ENCODE data around the gene FGD6.

DNA sequence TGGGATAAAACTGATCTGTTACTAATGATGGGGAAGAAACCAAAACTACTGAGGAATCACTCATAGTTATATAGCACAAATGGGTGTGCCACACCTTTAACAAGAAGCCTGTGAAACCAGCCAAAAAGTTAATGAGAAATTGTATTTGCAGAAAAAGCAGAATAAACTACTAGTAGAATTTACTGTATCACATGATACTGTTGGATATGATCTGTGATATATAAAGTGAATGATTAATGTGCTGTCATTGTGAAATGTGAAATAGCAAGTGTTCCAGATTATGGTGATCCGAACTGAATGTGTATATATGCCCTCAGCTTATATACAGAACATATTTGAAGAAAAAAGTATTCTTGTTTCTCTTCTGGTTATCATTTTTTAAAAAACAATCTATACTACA is 30.8 kb upstream of the FGD6 start:
- TF ChIP-seq, protein P1, sequence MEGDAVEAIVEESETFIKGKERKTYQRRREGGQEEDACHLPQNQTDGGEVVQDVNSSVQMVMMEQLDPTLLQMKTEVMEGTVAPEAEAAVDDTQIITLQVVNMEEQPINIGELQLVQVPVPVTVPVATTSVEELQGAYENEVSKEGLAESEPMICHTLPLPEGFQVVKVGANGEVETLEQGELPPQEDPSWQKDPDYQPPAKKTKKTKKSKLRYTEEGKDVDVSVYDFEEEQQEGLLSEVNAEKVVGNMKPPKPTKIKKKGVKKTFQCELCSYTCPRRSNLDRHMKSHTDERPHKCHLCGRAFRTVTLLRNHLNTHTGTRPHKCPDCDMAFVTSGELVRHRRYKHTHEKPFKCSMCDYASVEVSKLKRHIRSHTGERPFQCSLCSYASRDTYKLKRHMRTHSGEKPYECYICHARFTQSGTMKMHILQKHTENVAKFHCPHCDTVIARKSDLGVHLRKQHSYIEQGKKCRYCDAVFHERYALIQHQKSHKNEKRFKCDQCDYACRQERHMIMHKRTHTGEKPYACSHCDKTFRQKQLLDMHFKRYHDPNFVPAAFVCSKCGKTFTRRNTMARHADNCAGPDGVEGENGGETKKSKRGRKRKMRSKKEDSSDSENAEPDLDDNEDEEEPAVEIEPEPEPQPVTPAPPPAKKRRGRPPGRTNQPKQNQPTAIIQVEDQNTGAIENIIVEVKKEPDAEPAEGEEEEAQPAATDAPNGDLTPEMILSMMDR (IDR thresholded peaks at IDR 0.05 in 2 of 3, conservative IDR thresholded peaks at IDR 0.05 in 1 of 3; ENCODE audit: borderline replicate concordance in 1 of 3, insufficient read depth in 1 of 3, low read depth in 2 of 3, low read length in 2 of 3), result no peak
- no peak for TF ChIP-seq YY1 (IDR thresholded peaks at IDR 0.05; ENCODE audit: extremely low read depth, insufficient replicate concordance, low read depth, low read length)
